ENCODE results near the gene PPM1F. TPM values are rescaled to one million over a fixed set of nuclear protein-coding genes. Genes with fewer than 3 reads are reported as not detected.
A peak's percentile ranks its signal among the peaks of the same experiment; 100 is the strongest.
"Not testable (repeated sequence)": the region's sequence is repeated elsewhere in the genome, so short reads cannot be mapped to it uniquely, and the experiment has no call there.

The PPM1F gene
- total RNA-seq, 4 donors from 2014 or later, result 22.9 to 67.3 (median 32.4) TPM

DNA sequence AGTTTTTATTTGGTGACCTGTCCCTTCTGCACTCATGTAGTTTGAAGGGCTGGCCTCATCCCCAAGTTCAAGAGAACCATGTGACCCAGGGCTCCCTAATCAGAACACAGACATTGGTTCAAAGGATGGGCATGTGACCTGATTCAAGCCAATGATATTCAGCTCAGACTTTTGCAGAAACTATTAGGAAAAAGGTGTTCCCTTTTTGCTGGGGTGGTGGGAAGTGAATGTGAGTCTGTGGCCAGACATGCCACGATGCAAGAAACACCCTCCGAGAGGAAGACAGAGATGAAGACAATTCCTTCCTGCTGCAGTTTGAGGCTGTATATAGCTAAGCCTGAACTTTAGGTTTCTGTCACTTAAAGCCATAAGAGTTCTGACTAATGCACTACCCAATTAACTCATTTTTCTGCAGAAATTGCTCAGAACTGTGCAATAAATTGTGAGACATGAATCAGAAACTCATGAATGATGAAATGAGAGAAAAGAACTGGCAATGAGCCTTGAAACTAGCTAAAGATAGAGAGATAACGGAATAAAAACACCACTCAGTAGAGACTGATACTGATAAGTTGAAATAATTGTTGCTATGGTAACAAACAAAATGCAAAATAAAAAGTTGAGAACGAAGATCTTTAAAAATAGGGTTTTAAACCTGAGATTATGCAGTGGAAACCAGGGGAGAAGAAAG lies 76.0 kb downstream of the PPM1F start:
- DNase-seq (ENCODE audit: low spot score), result no peak
- TF ChIP-seq, protein P1, sequence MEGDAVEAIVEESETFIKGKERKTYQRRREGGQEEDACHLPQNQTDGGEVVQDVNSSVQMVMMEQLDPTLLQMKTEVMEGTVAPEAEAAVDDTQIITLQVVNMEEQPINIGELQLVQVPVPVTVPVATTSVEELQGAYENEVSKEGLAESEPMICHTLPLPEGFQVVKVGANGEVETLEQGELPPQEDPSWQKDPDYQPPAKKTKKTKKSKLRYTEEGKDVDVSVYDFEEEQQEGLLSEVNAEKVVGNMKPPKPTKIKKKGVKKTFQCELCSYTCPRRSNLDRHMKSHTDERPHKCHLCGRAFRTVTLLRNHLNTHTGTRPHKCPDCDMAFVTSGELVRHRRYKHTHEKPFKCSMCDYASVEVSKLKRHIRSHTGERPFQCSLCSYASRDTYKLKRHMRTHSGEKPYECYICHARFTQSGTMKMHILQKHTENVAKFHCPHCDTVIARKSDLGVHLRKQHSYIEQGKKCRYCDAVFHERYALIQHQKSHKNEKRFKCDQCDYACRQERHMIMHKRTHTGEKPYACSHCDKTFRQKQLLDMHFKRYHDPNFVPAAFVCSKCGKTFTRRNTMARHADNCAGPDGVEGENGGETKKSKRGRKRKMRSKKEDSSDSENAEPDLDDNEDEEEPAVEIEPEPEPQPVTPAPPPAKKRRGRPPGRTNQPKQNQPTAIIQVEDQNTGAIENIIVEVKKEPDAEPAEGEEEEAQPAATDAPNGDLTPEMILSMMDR (IDR thresholded peaks at IDR 0.05), result no peak
- ATAC-seq (ENCODE audit: low FRiP score), result peak; percentile 62

- not testable (repeated sequence) for ATAC-seq (ENCODE audit: low FRiP score); DNase-seq (ENCODE audit: low spot score)
Measured at GRCh38 chr22:21874953-21875352, 77.7 kb downstream of the PPM1F start.

- ATAC-seq (ENCODE audit: low FRiP score) (no peak), DNase-seq (ENCODE audit: low spot score) (no peak)
- TF ChIP-seq, protein P1 (IDR thresholded peaks at IDR 0.05), result no peak
Measured at GRCh38 chr22:21873619-21874018, 79.0 kb downstream of the PPM1F start.

GRCh38 chr22:21872741-21873140 lies 79.9 kb downstream of the PPM1F start:
- not testable (repeated sequence) for ATAC-seq (ENCODE audit: low FRiP score); DNase-seq (ENCODE audit: low spot score)

Other genes with a start within 250 kb of the PPM1F start
- gene YPEL1, start 217.1 kb downstream of the PPM1F start, total RNA-seq, result 1 to 10 TPM; 2.0 to 5.4 (median 3.7) TPM
- 10 to 100 TPM; 29.0 to 46.8 (median 35.1) TPM for gene MAPK1, start 85.2 kb downstream of the PPM1F start, total RNA-seq
- 10 to 100 TPM; 17.5 to 45.4 (median 21.3) TPM for gene TOP3B, start 29.9 kb upstream of the PPM1F start, total RNA-seq

Measured in omental fat pad (tissue), 4 donors.